ENCODE measurements around the gene FOXD1. TPM values are rescaled to one million over a fixed set of nuclear protein-coding genes. Genes with fewer than 3 reads are reported as not detected.
A peak's percentile ranks its signal among the peaks of the same experiment; 100 is the strongest.

FOXD1 gene
- polyA plus RNA-seq, 1 donor (not counting 4 experiments of a cell fraction or from before 2014, with no cell fraction given) = 7.0 TPM

- Histone ChIP-seq H3K4me3 (ENCODE audit: control insufficient read depth in 2 of 3, extremely low read depth in 1 of 3, insufficient read depth in 2 of 3, low read depth in 1 of 3, low read length in 3 of 3) (peak overlapping the region in 1 of 3 experiments; percentile 53), H3K9me1 (ENCODE audit: control insufficient read depth, extremely low read depth, insufficient read depth, low read length) (no peaks in the 10 kb centered on the region), H3K79me2 (ENCODE audit: control insufficient read depth, insufficient read depth, low read length) (no peaks in the 10 kb centered on the region), H2AFZ (ENCODE audit: control insufficient read depth, low read length) (peak overlapping the region; percentile 48), H3K36me3 (ENCODE audit: control insufficient read depth in 2 of 2, extremely low read depth in 1 of 2, insufficient read depth in 2 of 2, low read length in 2 of 2) (no peaks in the 10 kb centered on the region), H3K27me3 (ENCODE audit: control insufficient read depth, extremely low read depth, insufficient read depth, low read length) (peaks cover 14% of the 10 kb centered on the region), H3K4me1 (ENCODE audit: control insufficient read depth, extremely low read depth, insufficient read depth, low read length) (peaks cover 14% of the 10 kb centered on the region), H3K9me3 (ENCODE audit: control insufficient read depth, low read depth, low read length) (no peaks in the 10 kb centered on the region), H4K20me1 (ENCODE audit: control insufficient read depth, extremely low read depth, insufficient read depth, low read length) (no peaks in the 10 kb centered on the region), H3K27ac (ENCODE audit: control insufficient read depth, insufficient read depth, low read length) (no peak overlapping the region), H3K9ac (ENCODE audit: control insufficient read depth, extremely low read depth, insufficient read depth, low read length) (no peak overlapping the region), H3K4me2 (ENCODE audit: control insufficient read depth, extremely low read depth, insufficient read depth, low read depth, low read length) (peak overlapping the region; percentile 76)
- TF ChIP-seq EZH2 (IDR thresholded peaks at IDR 0.05; ENCODE audit: low read length) (peak; percentile 33), CTCF (optimal IDR thresholded peaks at IDR 0.05 in 1 of 3, IDR thresholded peaks at IDR 0.05 in 1 of 3, conservative IDR thresholded peaks at IDR 0.05 in 1 of 3; ENCODE audit: extremely low read depth in 1 of 3, insufficient read depth in 2 of 3, low read length in 3 of 3) (no peak)
- dilution Hi-C loops (cut with MboI; ENCODE audit: extremely low pct_ligation_motif_present, low sequenced_read_pairs) = no loop called here
- DNase-seq (ENCODE audit: low read depth, low spot score) (no peak), FAIRE-seq (no peak)
Observed at GRCh38 chr5:73419465-73420390, 28.8 kb downstream of the FOXD1 start.

GRCh38 chr5:73419117-73419464 lies 29.5 kb downstream of the FOXD1 start:
- peaks cover 11% of the 10 kb centered on the region for H3K4me1 ChIP-seq (ENCODE audit: control insufficient read depth, extremely low read depth, insufficient read depth, low read length)
- H3K4me2 ChIP-seq (ENCODE audit: control insufficient read depth, extremely low read depth, insufficient read depth, low read depth, low read length) = peak overlapping the region; percentile 76
- no peak overlapping the region for H3K27ac ChIP-seq (ENCODE audit: control insufficient read depth, insufficient read depth, low read length)
- no peaks in the 10 kb centered on the region for H3K79me2 ChIP-seq (ENCODE audit: control insufficient read depth, insufficient read depth, low read length)
- H3K9me3 ChIP-seq (ENCODE audit: control insufficient read depth, low read depth, low read length) = peaks cover 2% of the 10 kb centered on the region
- no peak overlapping the region for H3K9ac ChIP-seq (ENCODE audit: control insufficient read depth, extremely low read depth, insufficient read depth, low read length)
- DNase-seq (ENCODE audit: low read depth, low spot score) (no peak), FAIRE-seq (no peak)
- no peaks in the 10 kb centered on the region for H3K9me1 ChIP-seq (ENCODE audit: control insufficient read depth, extremely low read depth, insufficient read depth, low read length)
- TF ChIP-seq CTCF (optimal IDR thresholded peaks at IDR 0.05 in 1 of 3, IDR thresholded peaks at IDR 0.05 in 1 of 3, conservative IDR thresholded peaks at IDR 0.05 in 1 of 3; ENCODE audit: extremely low read depth in 1 of 3, insufficient read depth in 2 of 3, low read length in 3 of 3) (no peak), EZH2 (IDR thresholded peaks at IDR 0.05; ENCODE audit: low read length) (no peak)
- H3K36me3 ChIP-seq (ENCODE audit: control insufficient read depth in 2 of 2, extremely low read depth in 1 of 2, insufficient read depth in 2 of 2, low read length in 2 of 2) = no peaks in the 10 kb centered on the region
- H2AFZ ChIP-seq (ENCODE audit: control insufficient read depth, low read length) = no peak overlapping the region
- no peaks in the 10 kb centered on the region for H4K20me1 ChIP-seq (ENCODE audit: control insufficient read depth, extremely low read depth, insufficient read depth, low read length)
- dilution Hi-C loops (cut with MboI; ENCODE audit: extremely low pct_ligation_motif_present, low sequenced_read_pairs) = no loop called here
- no peak overlapping the region for H3K4me3 ChIP-seq (ENCODE audit: control insufficient read depth in 2 of 3, extremely low read depth in 1 of 3, insufficient read depth in 2 of 3, low read depth in 1 of 3, low read length in 3 of 3)
- H3K27me3 ChIP-seq (ENCODE audit: control insufficient read depth, extremely low read depth, insufficient read depth, low read length) = peaks cover 14% of the 10 kb centered on the region

Data from keratinocyte (primary cell).